ENCODE results near the gene MOSPD3. TPM values are rescaled to one million over a fixed set of nuclear protein-coding genes. Genes with fewer than 3 reads are reported as not detected.

The MOSPD3 gene
- total and polyA plus RNA-seq, 2 of the 13 experiments (the other 11 are each of a cell fraction or from before 2014, with no cell fraction given) = 7.6 to 8.8 TPM

DNA sequence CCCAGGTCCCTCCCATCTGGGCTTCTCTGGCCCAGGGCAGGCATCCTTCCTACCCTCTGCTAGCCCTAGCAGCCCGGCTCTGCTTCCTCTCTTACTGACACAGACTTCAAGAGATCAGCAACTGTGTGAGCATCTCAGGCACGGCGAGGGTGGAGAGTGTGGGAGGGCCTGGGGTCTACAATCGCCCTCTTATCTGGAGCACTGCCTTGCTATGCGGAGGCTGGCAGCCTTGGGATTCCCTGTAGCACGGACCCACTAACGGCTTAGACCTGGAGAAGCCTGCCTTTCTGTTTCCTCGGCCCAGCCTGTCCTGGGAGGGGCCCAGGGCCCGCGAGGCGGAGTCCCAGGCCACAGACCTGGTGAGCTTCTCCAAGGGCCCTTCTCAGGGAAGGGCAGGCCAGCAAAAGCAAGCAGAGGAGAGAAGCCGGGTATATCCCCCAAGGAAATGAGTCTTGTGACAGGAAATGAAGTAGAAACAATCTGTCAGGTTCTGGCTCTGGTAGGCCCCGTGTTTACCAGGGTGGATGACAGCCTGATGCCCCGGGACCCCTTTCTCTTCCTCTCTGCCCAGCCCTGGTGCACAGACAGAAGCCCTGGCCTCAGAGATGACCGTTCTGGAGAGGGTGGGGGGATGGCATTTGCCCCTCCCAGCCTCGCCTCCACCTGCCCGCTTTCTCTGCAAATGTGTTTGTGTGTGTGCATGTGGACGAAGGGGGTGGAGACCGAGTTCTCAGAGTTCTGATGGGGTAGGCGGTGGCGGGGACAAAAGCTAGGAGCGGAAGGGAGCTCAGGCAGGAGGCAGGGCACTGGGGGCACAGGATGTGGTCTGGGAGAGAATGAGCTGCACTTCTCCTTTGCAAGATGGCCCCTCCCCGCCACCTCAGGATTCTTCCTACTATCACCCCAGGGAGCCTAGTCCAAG, 28.9 kb upstream of the MOSPD3 start:
- Histone ChIP-seq H3K36me3 (replicated peaks in 1 of 2; ENCODE audit: control insufficient read depth in 1 of 2, insufficient read depth in 2 of 2, low read length in 2 of 2) (peaks cover 10 to 18% of the 10 kb centered on the region in 2 experiments; a peak in 4 of 5 replicates), H3K4me3 (replicated peaks in 1 of 3; ENCODE audit: insufficient read depth in 1 of 3, low read depth in 2 of 3, low read length in 3 of 3) (no peak overlapping the region), H3K9me3 (ENCODE audit: low read length) (no peaks in the 10 kb centered on the region), H3K27me3 (ENCODE audit: control insufficient read depth in 1 of 2, insufficient read depth in 2 of 2, low read length in 2 of 2) (no peaks in the 10 kb centered on the region; a peak in 1 of 5 replicates), H3K4me1 (ENCODE audit: insufficient read depth, low read length) (peaks cover 27% of the 10 kb centered on the region), H3K27ac (ENCODE audit: extremely low read length, insufficient read depth, low read length) (no peak overlapping the region), H3K79me2 (ENCODE audit: insufficient read depth, low read length) (peaks cover 6% of the 10 kb centered on the region), H3K4me2 (ENCODE audit: low read depth, low read length) (no peak overlapping the region; the same call in 1 of the 2 replicates), H4K20me1 (ENCODE audit: insufficient read depth, low read length) (peaks cover 8% of the 10 kb centered on the region; the same call in 1 of the 2 replicates), H2AFZ (ENCODE audit: low read length) (no peak overlapping the region), H3K9ac (ENCODE audit: insufficient read depth, low read depth, low read length) (no peak overlapping the region)
- 92% methylated on average over 21 of the region's 23 CpGs for WGBS (ENCODE audit: low lambda C conversion rate)
- ChIA-PET POLR2A (interaction anchor here (3.5 to 4.1 kb wide), 2 partner anchors 12 to 15 kb away, joined by 33 to 73 read pairs; no protein-coding TSS in a partner anchor), CTCF (ENCODE audit: low intra/inter-chr PET ratio, low total read pairs) (no interaction called here)
- FAIRE-seq = no peak
- ATAC-seq = no peak
- intact Hi-C loops (cut with micrococcal nuclease; ENCODE audit: unreplicated experiment) (no loop called here), in situ Hi-C loops (cut with HindIII; ENCODE audit: extremely low pct_ligation_motif_present, low pct_unique_long_range_greater_than_20kb) (no loop called here)
- BruUV-seq (replicated peaks) = TSS peak; percentile 31
- TF ChIP-seq RFXAP (CRISPR knock-in tag; IDR thresholded peaks at IDR 0.05; ENCODE audit: borderline replicate concordance) = no peak
- TF ChIP-seq AGO1 (IDR thresholded peaks at IDR 0.05; ENCODE audit: low read depth, low read length, poor library complexity, severe bottlenecking) = peak; percentile 89
- no peak for DNase-seq (ENCODE audit: low spot score)

DNA sequence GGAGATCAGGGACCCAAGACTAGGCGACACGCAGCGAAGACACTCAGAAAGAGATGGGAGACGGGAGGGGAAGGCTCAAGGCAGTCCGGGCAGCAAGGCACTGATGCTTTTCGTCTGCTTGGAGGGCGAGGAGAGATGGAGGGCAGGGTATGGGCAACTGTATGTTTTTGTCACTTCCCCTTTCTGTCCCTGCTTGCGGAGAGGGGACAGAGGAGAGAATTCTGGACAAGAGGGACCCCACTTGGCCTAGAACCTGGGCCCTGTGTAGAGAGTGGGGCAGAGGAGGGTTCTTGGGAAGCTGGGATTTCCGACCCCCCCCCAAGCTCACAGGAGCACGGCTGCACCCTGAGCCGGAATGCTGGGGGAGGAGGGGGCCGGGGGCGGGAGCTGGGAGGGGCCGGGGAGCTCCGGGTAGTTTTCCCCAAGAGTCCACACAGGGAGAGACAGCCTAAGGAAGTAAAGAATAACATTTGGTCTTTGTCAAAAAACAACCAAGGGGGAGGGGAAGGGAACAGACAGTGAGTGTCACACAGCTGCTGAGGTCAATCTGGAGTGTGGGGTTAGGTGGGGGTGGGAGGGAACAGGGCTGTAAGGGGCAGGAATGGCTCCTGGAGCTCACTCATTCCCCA, 28.2 kb upstream of the MOSPD3 start:
- H3K36me3 ChIP-seq (replicated peaks in 1 of 2; ENCODE audit: control insufficient read depth in 1 of 2, insufficient read depth in 2 of 2, low read length in 2 of 2) = peaks cover 10 to 18% of the 10 kb centered on the region in 2 experiments; a peak in 4 of 5 replicates
- H3K27me3 ChIP-seq (ENCODE audit: control insufficient read depth in 1 of 2, insufficient read depth in 2 of 2, low read length in 2 of 2) = no peaks in the 10 kb centered on the region; a peak in 1 of 5 replicates
- WGBS (ENCODE audit: low lambda C conversion rate) = 61% methylated on average over 15 of the region's 15 CpGs
- intact Hi-C loops (cut with micrococcal nuclease; ENCODE audit: unreplicated experiment) (no loop called here), in situ Hi-C loops (cut with HindIII; ENCODE audit: extremely low pct_ligation_motif_present, low pct_unique_long_range_greater_than_20kb) (no loop called here)
- FAIRE-seq = no peak
- H3K4me3 ChIP-seq (replicated peaks in 1 of 3; ENCODE audit: insufficient read depth in 1 of 3, low read depth in 2 of 3, low read length in 3 of 3) = peak overlapping the region; percentile 80 to 98 (median 86); a peak in 5 of 6 replicates
- H3K9ac ChIP-seq (ENCODE audit: insufficient read depth, low read depth, low read length) = peak overlapping the region; percentile 94; the same call in 1 of the 2 replicates
- H3K9me3 ChIP-seq (ENCODE audit: low read length) = no peaks in the 10 kb centered on the region
- BruUV-seq (replicated peaks) = no TSS peak
- peaks cover 34% of the 10 kb centered on the region for H3K4me1 ChIP-seq (ENCODE audit: insufficient read depth, low read length)
- H3K79me2 ChIP-seq (ENCODE audit: insufficient read depth, low read length) = peaks cover 6% of the 10 kb centered on the region
- H2AFZ ChIP-seq (ENCODE audit: low read length) = no peak overlapping the region
- POLR2A ChIA-PET = interaction anchor here (0.7 to 4.1 kb wide), 9 partner anchors 12 to 155 kb away, joined by 3 to 73 read pairs (median 11); partner anchors contain the start of genes MEPCE, MOSPD3 and ZCWPW1
- peak overlapping the region; percentile 94 for H3K4me2 ChIP-seq (ENCODE audit: low read depth, low read length)
- no peak overlapping the region for H3K27ac ChIP-seq (ENCODE audit: extremely low read length, insufficient read depth, low read length)
- CTCF ChIA-PET (ENCODE audit: low intra/inter-chr PET ratio, low total read pairs) = no interaction called here
- H4K20me1 ChIP-seq (ENCODE audit: insufficient read depth, low read length) = peaks cover 8% of the 10 kb centered on the region; the same call in 1 of the 2 replicates
- no peak for ATAC-seq
- DNase-seq (ENCODE audit: low spot score) = no peak
- no peak for TF ChIP-seq ZKSCAN8 (CRISPR knock-in tag; IDR thresholded peaks at IDR 0.05; ENCODE audit: borderline replicate concordance)
- no peak for TF ChIP-seq TBP (CRISPR knock-in tag; IDR thresholded peaks at IDR 0.05)
- TF ChIP-seq ZNF652 (CRISPR knock-in tag; IDR thresholded peaks at IDR 0.05; ENCODE audit: borderline replicate concordance, low read depth) = no peak
- TF ChIP-seq ZNF431 (CRISPR knock-in tag; IDR thresholded peaks at IDR 0.05; ENCODE audit: borderline replicate concordance, low read depth) = no peak
- TF ChIP-seq THAP11 (CRISPR knock-in tag; IDR thresholded peaks at IDR 0.05) = no peak
- TF ChIP-seq NFIB (CRISPR knock-in tag; IDR thresholded peaks at IDR 0.05; ENCODE audit: borderline replicate concordance) = no peak
- no peak for TF ChIP-seq CCDC6 (CRISPR knock-in tag; IDR thresholded peaks at IDR 0.05)
- no peak for TF ChIP-seq ZNF232 (CRISPR knock-in tag; IDR thresholded peaks at IDR 0.05; ENCODE audit: borderline replicate concordance)
- TF ChIP-seq ZNF605 (CRISPR knock-in tag; IDR thresholded peaks at IDR 0.05) = no peak
- TF ChIP-seq PAX8 (CRISPR knock-in tag; IDR thresholded peaks at IDR 0.05; ENCODE audit: borderline replicate concordance) = no peak
- TF ChIP-seq ZFP36L1 (CRISPR knock-in tag; IDR thresholded peaks at IDR 0.05) = no peak
- TF ChIP-seq ZIK1 (CRISPR knock-in tag; IDR thresholded peaks at IDR 0.05; ENCODE audit: borderline replicate concordance, low read depth) = no peak
